DOHH2 (cell line): ENCODE results near the gene CENPN.

Experiments used
- EZH2phosphoT487 ChIP-seq: fragments of 200-600 bp; sonication (generic); IDR thresholded peaks from 2 replicates; pipeline ENCODE4 v1.6.1; 2017; ENCODE audit warnings: borderline replicate concordance, mild to moderate bottlenecking, antibody characterized with exemption, low read length, moderate library complexity, mixed read lengths
- TF ChIP-seq, protein P1 (sequence below): fragments of 200-600 bp; sonication (generic); IDR thresholded peaks from one replicate; pipeline ENCODE4 v1.5.1; 2014; ENCODE audit warnings: antibody characterized with exemption, mild to moderate bottlenecking, low read depth, low read length; ENCODE audit not compliant: poor library complexity, severe bottlenecking

DNA sequence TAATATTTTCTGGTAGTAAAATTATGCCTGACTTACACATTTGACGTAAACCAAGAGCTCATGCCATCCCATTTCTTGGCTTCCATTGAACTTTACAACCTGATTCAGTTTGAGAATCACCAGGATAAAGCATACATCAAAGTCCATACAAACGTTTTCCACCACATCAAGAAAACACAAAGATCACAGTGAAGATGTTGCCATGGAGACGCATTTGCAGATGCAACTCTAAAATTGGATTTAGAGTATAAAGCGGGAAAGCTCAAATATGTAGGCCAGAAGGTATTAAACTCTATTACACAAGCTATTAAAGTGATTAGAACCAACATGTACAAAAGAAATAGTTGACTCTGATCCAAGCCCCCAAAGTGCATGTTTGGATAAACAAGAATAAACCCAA lies 59.7 kb downstream of the CENPN start:
- TF ChIP-seq, protein P1, sequence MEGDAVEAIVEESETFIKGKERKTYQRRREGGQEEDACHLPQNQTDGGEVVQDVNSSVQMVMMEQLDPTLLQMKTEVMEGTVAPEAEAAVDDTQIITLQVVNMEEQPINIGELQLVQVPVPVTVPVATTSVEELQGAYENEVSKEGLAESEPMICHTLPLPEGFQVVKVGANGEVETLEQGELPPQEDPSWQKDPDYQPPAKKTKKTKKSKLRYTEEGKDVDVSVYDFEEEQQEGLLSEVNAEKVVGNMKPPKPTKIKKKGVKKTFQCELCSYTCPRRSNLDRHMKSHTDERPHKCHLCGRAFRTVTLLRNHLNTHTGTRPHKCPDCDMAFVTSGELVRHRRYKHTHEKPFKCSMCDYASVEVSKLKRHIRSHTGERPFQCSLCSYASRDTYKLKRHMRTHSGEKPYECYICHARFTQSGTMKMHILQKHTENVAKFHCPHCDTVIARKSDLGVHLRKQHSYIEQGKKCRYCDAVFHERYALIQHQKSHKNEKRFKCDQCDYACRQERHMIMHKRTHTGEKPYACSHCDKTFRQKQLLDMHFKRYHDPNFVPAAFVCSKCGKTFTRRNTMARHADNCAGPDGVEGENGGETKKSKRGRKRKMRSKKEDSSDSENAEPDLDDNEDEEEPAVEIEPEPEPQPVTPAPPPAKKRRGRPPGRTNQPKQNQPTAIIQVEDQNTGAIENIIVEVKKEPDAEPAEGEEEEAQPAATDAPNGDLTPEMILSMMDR, result no peak
- no peak for TF ChIP-seq EZH2phosphoT487
